Testis (tissue), 2 donors: ENCODE measurements around the gene RYR1.

Source experiments
- CTCF ChIP-seq, 3 experiments: fragments of 450-650 bp in 2 of 3; fragments of 200-600 bp in 1 of 3; sonication (generic) in 1 of 3; IDR thresholded peaks; one replicate each; pipeline ENCODE4 v1.5.1; 2016 to 2019; ENCODE audit warnings: antibody characterized with exemption in 3 of 3, mild to moderate bottlenecking in 2 of 3, moderate library complexity in 1 of 3
- POLR2A ChIP-seq: fragments of 450-650 bp; IDR thresholded peaks from one replicate; pipeline ENCODE4 v1.6.1; 2017; ENCODE audit warnings: antibody characterized with exemption, mild to moderate bottlenecking, moderate library complexity

DNA sequence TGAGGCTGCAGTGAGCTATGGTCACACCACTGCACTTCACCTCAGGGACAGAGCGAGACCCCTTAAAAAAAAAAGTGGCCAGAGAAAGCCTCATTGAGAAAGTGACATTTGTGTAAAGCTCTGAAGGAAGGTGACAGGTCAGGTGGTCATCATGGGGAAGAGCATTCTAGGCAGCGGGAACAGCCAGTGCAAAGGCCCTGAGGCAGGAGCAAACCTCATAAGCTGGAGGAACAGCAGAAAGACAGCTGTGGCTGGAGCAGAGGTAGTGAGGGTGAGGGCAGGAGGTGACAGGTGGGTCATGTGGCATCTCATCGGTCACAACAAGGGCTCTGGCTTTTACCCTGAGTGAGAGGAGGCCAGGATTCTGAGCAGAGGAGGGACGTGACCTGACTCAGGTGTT is 64.4 kb downstream of the RYR1 start:
- no peak for TF ChIP-seq CTCF (IDR thresholded peaks at IDR 0.05)
- no peak for TF ChIP-seq POLR2A
